SU-DHL-6 (cell line): ENCODE results near the gene OR10A5.

ENCODE experiments used
- H2AFZ ChIP-seq: fragments of 200-600 bp; sonication (generic); 2 replicates; pipeline ENCODE4 v1.6.1; 2014; ENCODE audit warnings: low read depth, mild to moderate bottlenecking, moderate library complexity, mixed read lengths, antibody characterized with exemption, low read length; ENCODE audit not compliant: severe bottlenecking
- H3F3A ChIP-seq: fragments of 200-600 bp; shearing (Covaris generic); 2 replicates; pipeline ENCODE4 v1.6.0; 2016; ENCODE audit warnings: antibody characterized with exemption, mild to moderate bottlenecking; ENCODE audit not compliant: insufficient read depth
- H3K27ac ChIP-seq: fragments of 200-600 bp; sonication (generic); 2 replicates; pipeline ENCODE4 v1.5.1; 2016; ENCODE audit warnings: low read depth, mild to moderate bottlenecking, low read length, moderate library complexity, mixed read lengths
- H3K27me3 ChIP-seq: fragments of 200-600 bp; sonication (generic), shearing (Covaris generic); 2 replicates; pipeline ENCODE4 v1.6.0; 2014; ENCODE audit warnings: mild to moderate bottlenecking, low read length
- H3K36me3 ChIP-seq: fragments of 200-600 bp; sonication (generic); 2 replicates; pipeline ENCODE4 v1.6.1; 2014; ENCODE audit warnings: mild to moderate bottlenecking, low read length, mixed read lengths
- H3K4me2 ChIP-seq: fragments of 300-600, 200-600 bp; shearing (Covaris generic), sonication (generic); 2 replicates; pipeline ENCODE4 v1.6.0; 2014; ENCODE audit warnings: low read length, low read depth, mild to moderate bottlenecking; ENCODE audit not compliant: poor library complexity, severe bottlenecking
- H3K4me3 ChIP-seq: fragments of 200-600 bp; sonication (generic); 2 replicates; pipeline ENCODE4 v1.5.1; 2014; ENCODE audit warnings: antibody characterized with exemption, low read length, mild to moderate bottlenecking, mixed read lengths; ENCODE audit not compliant: insufficient read depth, poor library complexity, severe bottlenecking
- H3K79me2 ChIP-seq: fragments of 200-600 bp; sonication (generic); 2 replicates; pipeline ENCODE4 v1.6.1; 2014; ENCODE audit warnings: mild to moderate bottlenecking, low read length, moderate library complexity; ENCODE audit not compliant: insufficient read depth
- H3K9ac ChIP-seq: fragments of 200-600 bp; sonication (generic); 2 replicates; pipeline ENCODE4 v1.7.0; 2014; ENCODE audit warnings: mild to moderate bottlenecking, low read length
- H3K9me2 ChIP-seq: fragments of 200-600 bp; sonication (generic); replicated peaks from 2 replicates; pipeline ENCODE4 v1.6.1; 2014; ENCODE audit warnings: low read length; ENCODE audit not compliant: insufficient read depth
- H3K9me3 ChIP-seq: fragments of 200-600 bp; sonication (generic); 2 replicates; pipeline ENCODE4 v1.6.1; 2014; ENCODE audit warnings: low read length, mixed read lengths; ENCODE audit not compliant: insufficient read depth
- H4K20me1 ChIP-seq: fragments of 200-600 bp; sonication (generic); 2 replicates; pipeline ENCODE4 v1.6.1; 2014; ENCODE audit warnings: low read depth, mild to moderate bottlenecking, antibody characterized with exemption, low read length, moderate library complexity, mixed read lengths
- CTCF ChIP-seq: fragments of 200-600 bp; sonication (generic); IDR thresholded peaks from one replicate; pipeline ENCODE4 v1.5.1; 2017; ENCODE audit warnings: antibody characterized with exemption, mild to moderate bottlenecking, low read length, moderate library complexity; ENCODE audit not compliant: insufficient read depth, poor library complexity, severe bottlenecking
- EZH2phosphoT487 ChIP-seq: fragments of 200-600 bp; sonication (generic), shearing (Covaris generic); conservative IDR thresholded peaks from 2 replicates; pipeline ENCODE4 v1.6.1; 2018; ENCODE audit warnings: mild to moderate bottlenecking, antibody characterized with exemption, low read length, moderate library complexity, mixed read lengths

OR10A5 gene

GRCh38 chr11:6864438-6864837 is 19.0 kb downstream of the OR10A5 start:
- Histone ChIP-seq H3K4me2 (no peak overlapping the region), H3K4me3 (no peak overlapping the region), H3K9me2 (no peaks in the 10 kb centered on the region), H3K9me3 (no peaks in the 10 kb centered on the region), H2AFZ (no peak overlapping the region), H3K79me2 (no peaks in the 10 kb centered on the region), H3K9ac (no peak overlapping the region), H3K27me3 (no peaks in the 10 kb centered on the region), H3F3A (no peaks in the 10 kb centered on the region), H3K27ac (no peak overlapping the region), H4K20me1 (no peaks in the 10 kb centered on the region), H3K36me3 (no peaks in the 10 kb centered on the region)
- TF ChIP-seq CTCF = no peak
- no peak for TF ChIP-seq EZH2phosphoT487

- Histone ChIP-seq H3K79me2 (no peaks in the 10 kb centered on the region), H3K4me2 (no peak overlapping the region), H3K36me3 (no peaks in the 10 kb centered on the region), H2AFZ (no peak overlapping the region), H3K9ac (no peak overlapping the region), H3K9me2 (no peaks in the 10 kb centered on the region), H3K27ac (no peak overlapping the region), H3F3A (no peaks in the 10 kb centered on the region), H3K9me3 (no peaks in the 10 kb centered on the region), H3K4me3 (no peak overlapping the region), H4K20me1 (no peaks in the 10 kb centered on the region), H3K27me3 (no peaks in the 10 kb centered on the region)
- TF ChIP-seq EZH2phosphoT487 (no peak), CTCF (no peak)
Measured at GRCh38 chr11:6871278-6871677, 25.8 kb downstream of the OR10A5 start.

DNA sequence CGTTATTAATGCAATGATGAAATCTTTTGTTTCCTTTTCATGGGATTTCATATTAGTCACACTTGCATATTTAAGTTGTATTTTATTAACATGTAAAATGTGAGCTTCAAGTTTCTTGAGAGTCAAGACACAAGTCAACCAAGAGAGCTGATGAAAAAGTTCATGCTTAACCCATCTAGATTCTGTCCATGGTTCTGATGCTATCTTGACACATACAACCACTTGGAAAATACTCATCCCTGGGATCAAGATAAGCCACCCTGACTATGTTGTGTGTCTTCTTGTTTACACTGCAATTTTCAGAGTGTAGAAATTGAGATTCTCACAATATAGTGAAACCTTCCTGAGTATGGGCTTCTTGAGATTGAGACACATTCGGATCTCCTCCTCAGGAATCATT is 30.3 kb downstream of the OR10A5 start:
- Histone ChIP-seq H3K9ac (no peak overlapping the region), H3K9me3 (no peaks in the 10 kb centered on the region), H3K36me3 (no peaks in the 10 kb centered on the region), H3K27ac (no peak overlapping the region), H3K4me3 (no peak overlapping the region), H3K4me2 (no peak overlapping the region), H4K20me1 (no peaks in the 10 kb centered on the region), H2AFZ (no peak overlapping the region), H3K27me3 (no peaks in the 10 kb centered on the region), H3K9me2 (no peaks in the 10 kb centered on the region), H3K79me2 (no peaks in the 10 kb centered on the region), H3F3A (no peaks in the 10 kb centered on the region)
- TF ChIP-seq EZH2phosphoT487 = no peak
- TF ChIP-seq CTCF = no peak

DNA sequence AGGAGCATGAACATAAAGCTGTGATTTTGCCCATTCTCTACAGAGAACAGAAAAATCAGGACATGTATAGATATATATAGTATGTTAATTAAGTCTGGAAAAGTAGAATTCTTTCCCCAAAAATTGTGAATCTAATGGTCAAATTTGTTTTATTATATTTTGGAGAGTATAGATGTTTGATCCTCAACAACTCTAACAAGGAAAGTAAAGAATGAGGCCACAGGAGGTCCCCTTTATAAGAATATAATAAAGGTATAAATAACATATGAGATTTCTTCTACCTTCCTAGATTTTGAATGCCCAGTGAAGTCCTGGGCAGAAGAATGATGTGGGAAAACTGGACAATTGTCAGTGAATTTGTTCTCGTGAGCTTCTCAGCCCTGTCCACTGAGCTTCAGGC is 30.8 kb downstream of the OR10A5 start, which contains the start of gene OR10A4:
Gene OR10A4 (plus strand): TSS at position 301 of the 400 bp plus-strand sequence. CDS start 23 bp downstream, at position 324.
- H3K36me3 ChIP-seq = no peaks in the 10 kb centered on the region
- no peak within 1 kb of the TSS for H2AFZ ChIP-seq
- no peak within 1 kb of the TSS for H3K27ac ChIP-seq
- H3K79me2 ChIP-seq = no peaks in the 10 kb centered on the region
- no peaks in the 10 kb centered on the region for H3F3A ChIP-seq
- H3K4me2 ChIP-seq = no peak within 1 kb of the TSS
- no peak for TF ChIP-seq CTCF
- no peak for TF ChIP-seq EZH2phosphoT487
- H3K9me2 ChIP-seq = no peaks in the 10 kb centered on the region
- H3K9ac ChIP-seq = no peak within 1 kb of the TSS
- no peaks in the 10 kb centered on the region for H4K20me1 ChIP-seq
- no peaks in the 10 kb centered on the region for H3K27me3 ChIP-seq
- no peaks in the 10 kb centered on the region for H3K9me3 ChIP-seq
- no peak within 1 kb of the TSS for H3K4me3 ChIP-seq
